ENCODE results near the gene TPSAB1. TPM values are rescaled to one million over a fixed set of nuclear protein-coding genes. Genes with fewer than 3 reads are reported as not detected.
"Not testable (repeated sequence)": the region's sequence is repeated elsewhere in the genome, so short reads cannot be mapped to it uniquely, and the experiment has no call there.

Gene TPSAB1
- total RNA-seq, 1 experiment from 2014 or later, result 22.9 TPM

DNA sequence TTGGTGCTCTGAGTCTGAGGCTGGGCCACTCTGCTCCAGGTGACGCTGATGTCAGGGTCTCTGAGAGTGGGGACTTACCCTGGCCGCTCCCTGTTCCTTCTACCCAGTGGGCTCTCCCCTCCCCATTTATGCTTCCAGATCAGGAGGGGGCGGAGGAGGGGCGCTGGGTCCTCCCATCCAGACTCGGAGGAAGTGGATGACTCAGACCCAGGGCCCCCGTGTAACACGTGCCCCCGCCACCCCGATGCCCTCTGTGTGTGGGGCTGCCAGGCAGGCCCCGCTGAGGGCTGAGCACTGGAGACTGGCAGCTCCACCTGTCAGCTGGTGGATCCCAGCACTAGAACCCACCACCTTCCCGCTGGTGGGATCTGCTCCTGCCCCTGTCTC, 10.4 kb upstream of the TPSAB1 start, which contains the start of gene TPSB2:
Gene TPSB2 (minus strand): TSS at position 101 of the 387 bp plus-strand sequence. CDS start 233 bp downstream, outside the sequence.
- intact Hi-C loops (cut with micrococcal nuclease; ENCODE audit: unreplicated experiment); H3K36me3 ChIP-seq (ENCODE audit: insufficient read depth, low read length, poor library complexity, severe bottlenecking); H3K9me3 ChIP-seq (ENCODE audit: low read depth, low read length, poor library complexity, severe bottlenecking); H3K27ac ChIP-seq (ENCODE audit: low read depth, low read length, poor library complexity, severe bottlenecking); H3K4me1 ChIP-seq (ENCODE audit: insufficient read depth, low read length, poor library complexity, severe bottlenecking); CTCF ChIA-PET; H3K4me3 ChIP-seq (ENCODE audit: low read depth, low read length, poor library complexity, severe bottlenecking); H3K27me3 ChIP-seq (replicated peaks; ENCODE audit: insufficient read depth, low read depth, low read length, poor library complexity); BruUV-seq (replicated peaks); POLR2A ChIA-PET (ENCODE audit: low non-redundant PET); DNase-seq (ENCODE audit: low spot score): not testable (repeated sequence)

DNA sequence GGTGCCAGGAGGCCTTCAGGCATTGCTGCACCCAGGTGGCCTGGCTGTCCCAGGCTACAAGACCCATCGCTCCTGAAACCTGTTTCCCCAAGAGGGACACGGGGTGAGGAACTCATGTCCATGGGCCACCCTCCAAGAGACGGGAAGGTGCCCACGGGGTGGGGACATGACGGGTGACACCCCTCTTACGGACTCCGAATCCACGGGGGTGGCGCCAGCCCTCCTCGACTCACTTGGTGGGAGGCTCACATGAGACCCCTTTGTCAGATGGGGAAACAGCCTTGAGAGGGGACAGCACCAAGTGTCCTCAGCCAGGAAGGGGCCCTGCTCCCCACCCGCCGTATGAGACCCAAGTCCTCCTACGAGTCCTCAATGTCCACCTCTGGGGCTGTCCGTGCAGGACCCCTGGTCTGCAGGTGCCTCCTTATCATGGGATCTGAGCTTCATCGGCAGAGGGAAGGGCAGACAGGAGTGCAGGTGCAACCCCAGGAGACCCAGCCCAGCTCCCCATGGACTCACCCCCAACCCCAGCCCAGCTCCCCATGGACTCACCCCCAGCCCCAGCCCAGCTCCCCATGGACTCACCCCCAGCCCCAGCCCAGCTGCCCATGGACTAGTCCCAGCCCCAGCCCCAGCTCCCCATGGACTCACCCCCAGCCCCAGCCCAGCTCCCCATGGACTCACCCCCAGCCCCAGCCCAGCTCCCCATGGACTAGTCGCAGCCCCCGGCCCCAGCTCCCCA, 9.9 kb upstream of the TPSAB1 start:
- H3K9me3 ChIP-seq (ENCODE audit: low read depth, low read length, poor library complexity, severe bottlenecking); H3K36me3 ChIP-seq (ENCODE audit: insufficient read depth, low read length, poor library complexity, severe bottlenecking); H3K4me1 ChIP-seq (ENCODE audit: insufficient read depth, low read length, poor library complexity, severe bottlenecking); intact Hi-C loops (cut with micrococcal nuclease; ENCODE audit: unreplicated experiment); H3K4me3 ChIP-seq (ENCODE audit: low read depth, low read length, poor library complexity, severe bottlenecking); DNase-seq (ENCODE audit: low spot score); H3K27ac ChIP-seq (ENCODE audit: low read depth, low read length, poor library complexity, severe bottlenecking); CTCF ChIA-PET; POLR2A ChIA-PET (ENCODE audit: low non-redundant PET); H3K27me3 ChIP-seq (replicated peaks; ENCODE audit: insufficient read depth, low read depth, low read length, poor library complexity); BruUV-seq (replicated peaks): not testable (repeated sequence)

DNA sequence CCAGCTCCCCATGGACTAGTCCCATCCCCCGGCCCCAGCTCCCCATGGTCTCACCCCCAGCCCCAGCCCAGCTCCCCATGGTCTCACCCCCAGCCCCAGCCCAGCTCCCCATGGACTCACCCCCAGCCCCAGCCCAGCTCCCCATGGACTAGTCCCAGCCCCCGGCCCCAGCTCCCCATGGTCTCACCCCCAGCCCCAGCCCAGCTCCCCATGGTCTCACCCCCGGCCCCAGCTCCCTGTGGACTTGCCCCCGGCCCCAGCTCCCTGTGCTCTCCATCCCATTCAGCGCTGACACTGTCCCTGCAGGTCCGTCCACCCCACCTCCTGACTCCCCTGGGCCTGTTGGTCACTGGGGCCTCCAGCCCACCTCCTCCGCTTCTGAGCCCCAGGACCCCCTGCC, 9.2 kb upstream of the TPSAB1 start:
- CTCF ChIA-PET; H3K36me3 ChIP-seq (ENCODE audit: insufficient read depth, low read length, poor library complexity, severe bottlenecking); H3K9me3 ChIP-seq (ENCODE audit: low read depth, low read length, poor library complexity, severe bottlenecking); H3K4me3 ChIP-seq (ENCODE audit: low read depth, low read length, poor library complexity, severe bottlenecking); DNase-seq (ENCODE audit: low spot score); H3K4me1 ChIP-seq (ENCODE audit: insufficient read depth, low read length, poor library complexity, severe bottlenecking); POLR2A ChIA-PET (ENCODE audit: low non-redundant PET); H3K27ac ChIP-seq (ENCODE audit: low read depth, low read length, poor library complexity, severe bottlenecking); BruUV-seq (replicated peaks); H3K27me3 ChIP-seq (replicated peaks; ENCODE audit: insufficient read depth, low read depth, low read length, poor library complexity); intact Hi-C loops (cut with micrococcal nuclease; ENCODE audit: unreplicated experiment): not testable (repeated sequence)

GRCh38 chr16:1232049-1232748, 8.3 kb upstream of the TPSAB1 start:
- H3K27ac ChIP-seq (ENCODE audit: low read depth, low read length, poor library complexity, severe bottlenecking); H3K9me3 ChIP-seq (ENCODE audit: low read depth, low read length, poor library complexity, severe bottlenecking); POLR2A ChIA-PET (ENCODE audit: low non-redundant PET); BruUV-seq (replicated peaks); CTCF ChIA-PET; H3K4me3 ChIP-seq (ENCODE audit: low read depth, low read length, poor library complexity, severe bottlenecking); intact Hi-C loops (cut with micrococcal nuclease; ENCODE audit: unreplicated experiment); DNase-seq (ENCODE audit: low spot score); H3K36me3 ChIP-seq (ENCODE audit: insufficient read depth, low read length, poor library complexity, severe bottlenecking); H3K4me1 ChIP-seq (ENCODE audit: insufficient read depth, low read length, poor library complexity, severe bottlenecking); H3K27me3 ChIP-seq (replicated peaks; ENCODE audit: insufficient read depth, low read depth, low read length, poor library complexity): not testable (repeated sequence)

DNA sequence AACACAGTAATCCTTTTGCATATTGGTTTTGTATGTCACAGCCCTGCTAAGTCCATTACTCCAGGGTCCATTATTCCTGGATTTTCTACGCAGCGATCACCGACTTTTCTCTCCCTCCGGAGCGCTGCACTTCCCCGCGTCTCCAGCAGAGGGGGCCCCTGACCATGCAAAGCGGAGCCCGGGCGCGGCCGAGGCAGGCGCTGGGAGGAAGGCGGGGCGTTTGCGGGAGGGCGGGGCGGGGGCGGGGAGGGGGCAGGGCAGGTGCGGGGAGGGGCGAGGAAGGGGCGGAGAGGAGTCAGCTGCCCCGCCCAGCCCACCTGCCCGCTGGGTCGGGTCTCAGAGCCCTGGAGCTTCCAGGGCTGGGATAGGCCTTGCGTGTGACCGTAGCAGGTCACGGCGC, 3.8 kb upstream of the TPSAB1 start:
- intact Hi-C loops (cut with micrococcal nuclease; ENCODE audit: unreplicated experiment); H3K4me1 ChIP-seq (ENCODE audit: insufficient read depth, low read length, poor library complexity, severe bottlenecking); BruUV-seq (replicated peaks); H3K27ac ChIP-seq (ENCODE audit: low read depth, low read length, poor library complexity, severe bottlenecking); H3K4me3 ChIP-seq (ENCODE audit: low read depth, low read length, poor library complexity, severe bottlenecking); DNase-seq (ENCODE audit: low spot score); POLR2A ChIA-PET (ENCODE audit: low non-redundant PET); H3K9me3 ChIP-seq (ENCODE audit: low read depth, low read length, poor library complexity, severe bottlenecking); H3K36me3 ChIP-seq (ENCODE audit: insufficient read depth, low read length, poor library complexity, severe bottlenecking); CTCF ChIA-PET; H3K27me3 ChIP-seq (replicated peaks; ENCODE audit: insufficient read depth, low read depth, low read length, poor library complexity): not testable (repeated sequence)

All from A673 (cell line).